ENCODE data around the gene TSGA10IP. TPM values are rescaled to one million over a fixed set of nuclear protein-coding genes. Genes with fewer than 3 reads are reported as not detected.

TSGA10IP gene
- total RNA-seq, 1 donor from 2014 or later: not detected

DNA sequence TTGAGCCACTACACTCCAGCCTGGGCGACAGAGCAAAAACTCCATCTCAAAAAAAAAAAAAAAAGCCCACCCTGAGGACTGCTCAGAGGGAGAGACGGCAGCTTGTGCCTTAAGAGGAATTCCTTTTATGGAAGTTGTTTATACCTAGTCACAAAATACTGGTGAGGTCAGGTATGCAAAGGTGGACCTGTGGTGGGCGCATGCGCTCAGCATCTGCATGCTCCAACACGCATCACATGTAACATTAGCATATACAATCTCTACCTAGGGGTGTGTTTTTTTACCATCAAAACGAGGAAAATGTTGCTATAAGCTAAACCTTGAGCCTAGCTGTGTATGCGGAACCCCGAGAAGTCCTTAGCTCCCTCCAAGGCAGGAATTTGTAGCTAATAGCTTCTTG lies 9.5 kb downstream of the TSGA10IP start:
- no peaks in the 10 kb centered on the region for H3K9me3 ChIP-seq (ENCODE audit: control insufficient read depth in 3 of 3, low read length in 3 of 3)
- H3K4me3 ChIP-seq (ENCODE audit: low read length in 3 of 3): no peak overlapping the region
- H3K27me3 ChIP-seq (ENCODE audit: control insufficient read depth in 3 of 3, insufficient read depth in 3 of 3, low read length in 3 of 3): peaks cover 4 to 16% (median 9%) of the 10 kb centered on the region in 3 donors
- no peak overlapping the region for H3K9ac ChIP-seq (ENCODE audit: low read depth in 1 of 3, low read length in 3 of 3)
- no peaks in the 10 kb centered on the region for H3K36me3 ChIP-seq (ENCODE audit: control insufficient read depth in 3 of 3, insufficient read depth in 3 of 3, low read length in 3 of 3)
- H3K27ac ChIP-seq (ENCODE audit: low read depth, low read length): no peak overlapping the region
- H3K4me1 ChIP-seq (ENCODE audit: control insufficient read depth in 3 of 3, insufficient read depth in 3 of 3, low read length in 3 of 3): no peaks in the 10 kb centered on the region

DNA sequence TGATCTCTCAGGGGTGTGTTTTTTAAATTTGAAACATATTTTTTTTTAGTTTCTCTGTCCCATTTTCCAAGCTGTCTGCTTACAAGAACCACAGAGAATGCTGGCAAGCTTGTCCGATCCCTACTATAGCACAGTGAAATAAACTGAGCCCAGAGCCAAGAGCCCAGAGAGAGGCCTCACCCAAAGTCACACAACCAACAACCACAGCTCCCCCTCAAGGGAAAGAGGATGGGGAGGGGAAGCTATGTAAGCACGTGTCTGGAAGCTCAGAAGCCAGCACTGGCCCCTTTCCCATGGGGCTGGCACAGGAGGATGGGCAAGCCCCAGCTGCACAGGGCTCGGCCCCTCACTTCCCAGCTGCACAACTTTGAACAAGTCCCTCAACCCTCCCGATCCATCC lies 13.0 kb downstream of the TSGA10IP start:
- H3K36me3 ChIP-seq (ENCODE audit: control insufficient read depth in 3 of 3, insufficient read depth in 3 of 3, low read length in 3 of 3): peaks cover 0 to 2% (median 0%) of the 10 kb centered on the region in 3 donors
- H3K9ac ChIP-seq (ENCODE audit: low read depth in 1 of 3, low read length in 3 of 3): peak overlapping the region in 1 of 3 donors; percentile 20
- H3K9me3 ChIP-seq (ENCODE audit: control insufficient read depth in 3 of 3, low read length in 3 of 3): no peaks in the 10 kb centered on the region
- peaks cover 12 to 16% (median 13%) of the 10 kb centered on the region in 3 donors for H3K4me1 ChIP-seq (ENCODE audit: control insufficient read depth in 3 of 3, insufficient read depth in 3 of 3, low read length in 3 of 3)
- H3K4me3 ChIP-seq (ENCODE audit: low read length in 3 of 3): no peak overlapping the region
- H3K27ac ChIP-seq (ENCODE audit: low read depth, low read length): no peak overlapping the region
- peaks cover 4 to 16% (median 4%) of the 10 kb centered on the region in 3 donors for H3K27me3 ChIP-seq (ENCODE audit: control insufficient read depth in 3 of 3, insufficient read depth in 3 of 3, low read length in 3 of 3)

DNA sequence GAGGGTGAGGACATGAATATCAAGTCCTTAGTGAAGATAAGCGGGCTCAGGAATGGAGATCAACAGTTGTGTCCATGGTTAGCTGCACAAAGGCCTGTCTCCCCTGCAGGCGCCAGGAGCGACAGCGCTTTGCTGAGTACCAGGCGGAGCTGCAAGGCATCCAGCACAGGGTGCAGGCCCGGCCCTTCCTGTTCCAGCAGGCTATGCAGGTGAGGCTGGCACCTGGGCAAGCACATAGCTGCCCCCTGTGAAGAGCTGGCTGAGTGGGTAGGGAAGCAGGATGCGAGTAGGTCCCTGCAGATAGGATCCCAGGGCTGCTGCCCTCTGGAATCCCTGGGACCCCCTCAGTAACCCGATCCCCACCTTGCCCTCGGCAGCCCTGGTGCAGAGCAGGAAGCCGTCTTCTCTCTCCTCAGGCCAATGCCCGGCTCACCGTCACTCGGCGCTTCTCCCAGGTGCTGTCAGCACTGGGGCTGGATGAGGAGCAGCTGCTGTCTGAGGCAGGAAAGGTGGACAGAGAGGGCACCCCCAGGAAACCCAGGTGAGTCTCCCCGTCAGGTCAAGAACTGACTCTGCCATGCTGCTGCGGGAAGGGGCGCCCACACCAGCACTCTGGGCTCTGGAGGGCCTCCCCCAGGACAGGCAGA lies 13.6 kb downstream of the TSGA10IP start:
- H3K4me3 ChIP-seq (ENCODE audit: low read length in 3 of 3): no peak overlapping the region
- no peaks in the 10 kb centered on the region for H3K9me3 ChIP-seq (ENCODE audit: control insufficient read depth in 3 of 3, low read length in 3 of 3)
- H3K4me1 ChIP-seq (ENCODE audit: control insufficient read depth in 3 of 3, insufficient read depth in 3 of 3, low read length in 3 of 3): peaks cover 17 to 20% (median 18%) of the 10 kb centered on the region in 3 donors
- no peak overlapping the region for H3K9ac ChIP-seq (ENCODE audit: low read depth in 1 of 3, low read length in 3 of 3)
- no peak overlapping the region for H3K27ac ChIP-seq (ENCODE audit: low read depth, low read length)
- peaks cover 2 to 4% (median 2%) of the 10 kb centered on the region in 3 donors for H3K36me3 ChIP-seq (ENCODE audit: control insufficient read depth in 3 of 3, insufficient read depth in 3 of 3, low read length in 3 of 3)
- H3K27me3 ChIP-seq (ENCODE audit: control insufficient read depth in 3 of 3, insufficient read depth in 3 of 3, low read length in 3 of 3): peaks cover 4 to 16% (median 4%) of the 10 kb centered on the region in 3 donors

- H3K9me3 ChIP-seq (ENCODE audit: control insufficient read depth in 3 of 3, low read length in 3 of 3): no peaks in the 10 kb centered on the region
- peak overlapping the region; percentile 79 for H3K27ac ChIP-seq (ENCODE audit: low read depth, low read length)
- peaks cover 22 to 23% (median 22%) of the 10 kb centered on the region in 3 donors for H3K36me3 ChIP-seq (ENCODE audit: control insufficient read depth in 3 of 3, insufficient read depth in 3 of 3, low read length in 3 of 3)
- H3K4me1 ChIP-seq (ENCODE audit: control insufficient read depth in 3 of 3, insufficient read depth in 3 of 3, low read length in 3 of 3): peaks cover 18 to 26% (median 22%) of the 10 kb centered on the region in 3 donors
- H3K4me3 ChIP-seq (ENCODE audit: low read length in 3 of 3): peak overlapping the region; percentile 75 to 99 (median 89)
- H3K9ac ChIP-seq (ENCODE audit: low read depth in 1 of 3, low read length in 3 of 3): peak overlapping the region; percentile 83 to 99 (median 98)
- H3K27me3 ChIP-seq (ENCODE audit: control insufficient read depth in 3 of 3, insufficient read depth in 3 of 3, low read length in 3 of 3): peaks cover under 1 to 12% (median under 1%) of the 10 kb centered on the region in 3 donors
Measured at GRCh38 chr11:65960824-65961266, 15.6 kb downstream of the TSGA10IP start.

DNA sequence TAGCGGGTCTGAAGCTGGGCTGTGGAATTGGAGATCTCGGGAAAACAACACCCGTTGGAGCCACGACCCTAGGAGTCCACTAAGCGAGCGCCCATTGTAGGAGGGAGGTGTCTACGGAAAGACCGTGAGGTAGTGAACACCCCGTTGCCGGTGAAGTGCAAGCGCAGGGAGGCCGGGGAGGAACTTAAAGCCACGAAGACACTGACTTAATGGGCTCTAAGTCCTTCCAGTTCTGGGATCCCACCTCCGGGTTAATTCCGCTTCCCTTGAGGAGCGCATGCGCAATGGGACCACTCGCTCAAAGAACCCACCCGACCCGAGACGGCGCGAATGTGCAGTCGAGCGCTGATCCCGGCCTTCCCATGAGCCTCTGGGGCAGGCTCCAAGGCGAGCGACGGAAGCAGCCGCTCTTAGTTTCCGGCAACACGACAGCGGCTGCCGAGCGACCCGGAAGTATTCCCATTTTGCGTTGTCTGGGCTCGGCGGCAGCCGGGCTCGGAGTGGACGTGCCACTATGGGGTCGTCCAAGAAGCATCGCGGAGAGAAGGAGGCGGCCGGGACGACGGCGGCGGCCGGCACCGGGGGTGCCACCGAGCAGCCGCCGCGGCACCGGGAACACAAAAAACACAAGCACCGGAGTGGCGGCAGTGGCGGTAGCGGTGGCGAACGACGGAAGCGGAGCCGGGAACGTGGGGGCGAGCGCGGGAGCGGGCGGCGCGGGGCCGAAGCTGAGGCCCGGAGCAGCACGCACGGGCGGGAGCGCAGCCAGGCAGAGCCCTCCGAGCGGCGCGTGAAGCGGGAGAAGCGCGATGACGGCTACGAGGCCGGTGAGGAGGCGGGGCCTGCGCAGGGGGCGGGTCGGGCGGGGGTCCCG lies 16.2 kb downstream of the TSGA10IP start, which contains the start of gene SART1:
Gene SART1 (plus strand): TSS at position 468 of the 874 bp plus-strand sequence. CDS start 47 bp downstream, at position 515.
- H3K4me3 ChIP-seq (ENCODE audit: low read length in 3 of 3): peak within 1 kb of the TSS; percentile 75 to 99 (median 89)
- peaks cover 0 to 11% (median 0%) of the 10 kb centered on the region in 3 donors for H3K27me3 ChIP-seq (ENCODE audit: control insufficient read depth in 3 of 3, insufficient read depth in 3 of 3, low read length in 3 of 3)
- peaks cover 18 to 26% (median 22%) of the 10 kb centered on the region in 3 donors for H3K4me1 ChIP-seq (ENCODE audit: control insufficient read depth in 3 of 3, insufficient read depth in 3 of 3, low read length in 3 of 3)

DNA sequence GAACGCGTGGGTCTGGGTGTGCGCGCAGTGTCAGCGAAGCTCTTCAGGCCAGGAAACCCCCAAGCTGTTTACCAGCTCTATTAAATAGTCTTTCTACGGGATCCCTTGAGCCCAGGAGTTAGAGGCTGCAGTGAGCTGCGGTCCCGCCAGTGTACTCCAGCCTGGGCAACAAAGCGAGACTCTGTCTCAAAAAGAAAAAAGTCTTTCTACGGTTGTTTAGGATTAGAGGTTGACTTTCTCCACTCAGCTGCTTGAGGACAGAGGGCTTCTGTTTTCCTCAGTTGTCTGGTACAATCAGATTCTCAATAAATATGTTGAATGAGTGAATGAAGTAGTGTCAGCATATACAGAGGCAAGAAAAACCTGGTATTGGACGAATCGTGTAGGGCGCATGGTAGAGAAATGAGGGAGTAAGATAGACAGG lies 16.9 kb downstream of the TSGA10IP start:
- Histone ChIP-seq H3K27me3 (ENCODE audit: control insufficient read depth in 3 of 3, insufficient read depth in 3 of 3, low read length in 3 of 3) (peaks cover 0 to 5% (median 0%) of the 10 kb centered on the region in 3 donors), H3K27ac (ENCODE audit: low read depth, low read length) (no peak overlapping the region), H3K9ac (ENCODE audit: low read depth in 1 of 3, low read length in 3 of 3) (peak overlapping the region; percentile 48 to 98 (median 83)), H3K4me1 (ENCODE audit: control insufficient read depth in 3 of 3, insufficient read depth in 3 of 3, low read length in 3 of 3) (peaks cover 18 to 26% (median 22%) of the 10 kb centered on the region in 3 donors), H3K36me3 (ENCODE audit: control insufficient read depth in 3 of 3, insufficient read depth in 3 of 3, low read length in 3 of 3) (peaks cover 35 to 36% (median 35%) of the 10 kb centered on the region in 3 donors), H3K9me3 (ENCODE audit: control insufficient read depth in 3 of 3, low read length in 3 of 3) (no peaks in the 10 kb centered on the region), H3K4me3 (ENCODE audit: low read length in 3 of 3) (peak overlapping the region; percentile 75 to 99 (median 89))

More for the DNA sequence above, 16.2 kb downstream of the TSGA10IP start, which contains the start of gene SART1:
- Histone ChIP-seq H3K9ac (ENCODE audit: low read depth in 1 of 3, low read length in 3 of 3) (peak within 1 kb of the TSS; percentile 83 to 99 (median 98)), H3K9me3 (ENCODE audit: control insufficient read depth in 3 of 3, low read length in 3 of 3) (no peaks in the 10 kb centered on the region), H3K36me3 (ENCODE audit: control insufficient read depth in 3 of 3, insufficient read depth in 3 of 3, low read length in 3 of 3) (peaks cover 28 to 30% (median 28%) of the 10 kb centered on the region in 3 donors), H3K27ac (ENCODE audit: low read depth, low read length) (peak within 1 kb of the TSS; percentile 79)

- no peak overlapping the region for H3K9ac ChIP-seq (ENCODE audit: low read depth in 1 of 3, low read length in 3 of 3)
- peaks cover 30 to 44% (median 37%) of the 10 kb centered on the region in 3 donors for H3K4me1 ChIP-seq (ENCODE audit: control insufficient read depth in 3 of 3, insufficient read depth in 3 of 3, low read length in 3 of 3)
- peaks cover 50 to 55% (median 55%) of the 10 kb centered on the region in 3 donors for H3K36me3 ChIP-seq (ENCODE audit: control insufficient read depth in 3 of 3, insufficient read depth in 3 of 3, low read length in 3 of 3)
- no peak overlapping the region for H3K4me3 ChIP-seq (ENCODE audit: low read length in 3 of 3)
- no peak overlapping the region for H3K27ac ChIP-seq (ENCODE audit: low read depth, low read length)
- no peaks in the 10 kb centered on the region for H3K9me3 ChIP-seq (ENCODE audit: control insufficient read depth in 3 of 3, low read length in 3 of 3)
- H3K27me3 ChIP-seq (ENCODE audit: control insufficient read depth in 3 of 3, insufficient read depth in 3 of 3, low read length in 3 of 3): no peaks in the 10 kb centered on the region
Measured at GRCh38 chr11:65964906-65965305, 19.6 kb downstream of the TSGA10IP start.

GRCh38 chr11:65965986-65966762 lies 20.9 kb downstream of the TSGA10IP start:
- H3K36me3 ChIP-seq (ENCODE audit: control insufficient read depth in 3 of 3, insufficient read depth in 3 of 3, low read length in 3 of 3): peaks cover 56 to 62% (median 59%) of the 10 kb centered on the region in 3 donors
- H3K4me1 ChIP-seq (ENCODE audit: control insufficient read depth in 3 of 3, insufficient read depth in 3 of 3, low read length in 3 of 3): peaks cover 30 to 46% (median 37%) of the 10 kb centered on the region in 3 donors
- H3K9ac ChIP-seq (ENCODE audit: low read depth in 1 of 3, low read length in 3 of 3): no peak overlapping the region
- no peaks in the 10 kb centered on the region for H3K9me3 ChIP-seq (ENCODE audit: control insufficient read depth in 3 of 3, low read length in 3 of 3)
- H3K27ac ChIP-seq (ENCODE audit: low read depth, low read length): no peak overlapping the region
- H3K4me3 ChIP-seq (ENCODE audit: low read length in 3 of 3): no peak overlapping the region
- no peaks in the 10 kb centered on the region for H3K27me3 ChIP-seq (ENCODE audit: control insufficient read depth in 3 of 3, insufficient read depth in 3 of 3, low read length in 3 of 3)

GRCh38 chr11:65967329-65967934 lies 22.2 kb downstream of the TSGA10IP start:
- H3K4me1 ChIP-seq (ENCODE audit: control insufficient read depth in 3 of 3, insufficient read depth in 3 of 3, low read length in 3 of 3): peaks cover 27 to 42% (median 33%) of the 10 kb centered on the region in 3 donors
- no peak overlapping the region for H3K9ac ChIP-seq (ENCODE audit: low read depth in 1 of 3, low read length in 3 of 3)
- peaks cover 56 to 64% (median 58%) of the 10 kb centered on the region in 3 donors for H3K36me3 ChIP-seq (ENCODE audit: control insufficient read depth in 3 of 3, insufficient read depth in 3 of 3, low read length in 3 of 3)
- H3K27ac ChIP-seq (ENCODE audit: low read depth, low read length): no peak overlapping the region
- no peaks in the 10 kb centered on the region for H3K9me3 ChIP-seq (ENCODE audit: control insufficient read depth in 3 of 3, low read length in 3 of 3)
- no peaks in the 10 kb centered on the region for H3K27me3 ChIP-seq (ENCODE audit: control insufficient read depth in 3 of 3, insufficient read depth in 3 of 3, low read length in 3 of 3)
- no peak overlapping the region for H3K4me3 ChIP-seq (ENCODE audit: low read length in 3 of 3)

All from skeletal muscle tissue (tissue), 4 donors.